GM21447 (cell line): Measurements from ENCODE around the gene LRRC59.
A peak's percentile ranks its signal among the peaks of the same experiment; 100 is the strongest.
"Not testable (repeated sequence)": the region's sequence is repeated elsewhere in the genome, so short reads cannot be mapped to it uniquely, and the experiment has no call there.

Experiments used
- ATAC-seq: cut with Tn5 transposase; IDR thresholded peaks from one replicate; pipeline ENCODE4 v1.9.1; 2021; ENCODE audit not compliant: unreplicated experiment

LRRC59 gene

DNA sequence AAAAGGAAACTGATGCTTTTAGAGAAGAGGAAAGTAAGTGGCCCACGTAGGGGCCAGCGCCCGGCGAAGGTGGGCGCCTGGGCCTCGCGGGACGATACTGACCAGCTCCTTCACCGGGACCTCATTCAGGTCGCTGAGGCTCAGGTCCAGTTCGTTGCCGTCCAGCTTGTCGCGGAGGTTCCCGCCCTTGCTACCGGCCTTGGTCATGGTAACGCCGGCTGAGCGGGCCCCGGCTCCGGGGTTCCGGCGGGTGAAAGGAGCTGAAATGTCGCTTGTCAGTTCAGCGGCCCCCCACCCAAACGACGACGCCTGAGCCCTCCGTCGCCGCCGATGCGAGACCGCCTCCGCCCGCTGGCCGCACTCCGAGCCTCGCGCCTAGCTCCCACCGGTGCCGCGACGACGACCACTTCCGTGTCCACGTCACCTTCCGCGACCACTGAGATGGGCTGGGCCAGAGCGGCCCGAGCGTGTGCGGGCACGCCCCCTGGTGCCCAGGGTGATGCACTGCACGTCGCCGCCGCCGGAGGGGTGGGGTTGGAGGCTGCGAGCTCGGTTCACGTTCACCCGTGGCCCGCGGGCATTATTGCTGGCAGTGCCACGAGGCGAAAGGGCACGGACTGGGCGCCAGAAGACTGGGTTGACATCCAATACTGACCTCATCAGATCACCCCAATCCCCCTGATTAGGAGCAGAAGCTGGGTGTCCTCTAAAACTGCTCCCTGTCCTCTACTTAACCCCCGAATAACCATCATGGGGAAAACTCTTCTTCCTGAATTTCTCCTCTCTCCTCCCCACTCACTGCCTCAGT is at the start of gene LRRC59:
Gene LRRC59, minus strand, starts transcription at position 413 of the 808 bp plus-strand sequence. Its CDS starts 206 bp downstream, at position 207.
- peak; percentile 96 for ATAC-seq

DNA sequence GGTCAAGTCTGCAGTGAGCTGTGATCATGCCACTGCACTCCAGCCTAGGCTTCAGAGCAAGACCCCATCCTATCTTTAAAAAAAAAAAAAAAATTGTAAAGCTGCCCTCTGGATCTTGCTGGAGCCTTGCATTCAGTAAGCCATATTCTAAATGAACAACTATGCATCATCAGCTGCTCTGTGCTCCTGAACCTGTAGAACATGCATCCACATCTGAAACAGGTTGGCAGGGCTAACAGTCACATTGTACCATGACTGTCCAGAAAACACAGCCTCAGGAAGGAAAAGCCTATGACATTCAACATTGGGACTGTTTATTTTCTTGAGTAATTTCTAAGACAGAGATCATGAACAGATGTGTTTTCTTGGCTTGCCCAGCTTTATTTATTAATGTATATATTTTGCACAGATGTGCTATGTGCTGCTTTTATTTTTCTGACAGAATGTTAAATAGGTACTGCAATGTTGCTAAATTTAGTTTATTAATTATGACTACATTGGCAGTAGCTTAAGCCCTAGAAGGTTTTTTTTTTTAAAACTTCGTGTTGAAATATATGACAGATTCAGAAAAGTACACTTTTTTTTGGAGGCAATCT is 48.5 kb upstream of the LRRC59 start:
- ATAC-seq, result no peak

DNA sequence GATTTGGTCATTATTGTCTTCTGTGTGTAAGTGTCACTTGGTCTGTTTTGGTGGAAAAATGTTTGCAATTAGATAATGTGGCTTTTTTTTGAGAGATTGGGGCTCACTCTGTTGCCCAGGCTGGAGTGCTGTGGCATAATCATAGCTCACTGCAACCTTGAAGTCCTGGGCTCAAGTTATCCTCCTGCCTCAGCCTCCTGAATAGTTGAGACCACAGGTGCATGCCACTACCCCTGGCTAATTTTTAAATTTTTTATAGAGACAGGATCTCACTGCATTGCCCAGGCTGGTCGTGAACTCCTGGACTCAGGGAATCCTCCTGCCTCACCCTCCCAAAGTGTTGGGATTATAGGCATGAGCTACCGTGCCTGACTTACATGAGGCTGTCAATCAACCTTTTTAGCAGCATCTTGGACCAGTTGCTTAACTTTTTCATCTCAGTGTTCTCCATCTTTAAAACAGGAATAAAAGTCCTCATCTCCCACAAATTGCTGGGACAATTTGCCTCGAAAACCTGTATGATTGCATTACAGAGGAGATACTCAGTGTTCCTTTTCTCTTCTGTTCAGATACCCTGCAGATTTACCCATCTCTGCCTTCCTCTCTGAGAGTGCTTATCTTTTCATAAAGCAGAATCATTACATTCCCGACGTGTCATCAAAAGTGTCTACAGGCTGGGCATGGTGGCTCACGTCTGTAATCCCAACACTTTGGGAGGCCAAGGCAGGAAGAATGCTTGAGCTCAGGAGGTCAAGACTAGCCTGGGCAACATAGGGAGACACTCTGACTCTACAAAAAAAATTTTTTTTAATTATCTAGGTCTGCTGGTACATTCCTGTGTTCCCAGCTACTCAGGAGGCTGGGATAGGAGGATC is 47.8 kb upstream of the LRRC59 start:
- no peak for ATAC-seq

DNA sequence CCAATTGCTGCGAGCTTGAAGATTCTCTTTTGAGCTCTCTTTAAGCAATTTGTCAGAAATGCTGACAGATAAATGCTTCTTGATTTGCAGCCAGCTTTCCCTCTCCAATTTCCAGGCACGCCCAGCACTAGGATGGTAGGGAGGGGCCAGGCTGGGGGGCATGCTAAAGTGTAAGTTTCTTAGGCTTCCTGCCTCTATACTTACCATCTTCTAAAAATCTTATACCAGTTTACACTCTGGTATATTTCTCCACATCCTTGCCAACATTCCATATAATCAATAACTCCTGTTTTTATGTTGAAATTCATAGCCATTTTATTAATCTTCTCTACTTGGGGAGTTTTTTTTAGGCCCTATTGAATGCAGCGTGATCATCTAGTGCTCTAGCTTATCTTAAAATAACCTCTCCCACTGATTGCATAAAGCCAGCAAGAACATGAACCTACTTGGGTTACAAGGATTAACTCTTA is 46.2 kb upstream of the LRRC59 start:
- ATAC-seq, result no peak

DNA sequence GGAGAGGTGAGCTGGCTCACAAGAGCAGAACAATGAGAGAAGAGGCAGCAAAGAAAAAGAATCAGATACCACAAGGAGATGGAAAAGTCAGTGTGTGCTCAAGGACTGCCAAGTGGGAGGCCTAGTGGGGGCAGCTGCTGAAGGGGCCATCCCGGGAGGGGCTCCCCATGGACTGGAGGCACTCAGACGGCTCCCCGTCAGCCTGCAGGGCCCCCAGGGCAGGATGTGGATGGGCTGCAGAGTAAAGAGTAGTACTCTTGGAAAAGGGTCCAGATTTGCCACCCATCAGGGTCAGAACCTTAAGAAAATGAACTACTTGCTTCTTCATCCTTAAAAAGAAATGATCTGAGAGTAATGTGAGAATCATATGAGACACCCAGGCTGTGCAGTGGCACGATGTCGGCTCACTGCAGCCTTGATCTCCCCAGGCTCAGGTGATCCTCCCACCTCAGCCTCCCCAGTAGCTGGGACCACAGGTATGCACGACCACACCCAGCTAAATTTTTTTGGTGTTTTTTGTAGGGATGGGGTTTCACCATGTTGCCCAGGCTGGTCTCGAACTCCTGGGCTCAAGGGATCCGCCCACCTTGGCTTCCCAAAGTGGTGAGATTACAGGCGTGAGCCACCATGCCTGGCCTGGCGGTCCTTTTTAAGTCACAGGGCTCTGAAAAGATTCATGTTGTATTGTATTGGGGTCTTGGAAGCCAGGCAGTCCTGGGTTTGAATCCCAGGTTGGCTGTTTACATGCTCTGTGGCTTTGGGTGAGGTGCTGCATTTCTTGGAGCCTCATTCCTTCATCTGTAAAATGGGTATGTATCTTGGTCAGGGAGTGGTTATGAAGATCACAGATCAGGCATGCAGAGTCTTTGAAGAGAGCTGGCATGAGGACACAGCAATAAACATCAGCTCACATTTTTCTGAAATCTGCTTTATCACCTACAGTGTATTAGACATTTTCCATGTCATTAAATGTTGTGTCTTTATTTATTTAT is 43.8 kb upstream of the LRRC59 start:
- no peak for ATAC-seq

DNA sequence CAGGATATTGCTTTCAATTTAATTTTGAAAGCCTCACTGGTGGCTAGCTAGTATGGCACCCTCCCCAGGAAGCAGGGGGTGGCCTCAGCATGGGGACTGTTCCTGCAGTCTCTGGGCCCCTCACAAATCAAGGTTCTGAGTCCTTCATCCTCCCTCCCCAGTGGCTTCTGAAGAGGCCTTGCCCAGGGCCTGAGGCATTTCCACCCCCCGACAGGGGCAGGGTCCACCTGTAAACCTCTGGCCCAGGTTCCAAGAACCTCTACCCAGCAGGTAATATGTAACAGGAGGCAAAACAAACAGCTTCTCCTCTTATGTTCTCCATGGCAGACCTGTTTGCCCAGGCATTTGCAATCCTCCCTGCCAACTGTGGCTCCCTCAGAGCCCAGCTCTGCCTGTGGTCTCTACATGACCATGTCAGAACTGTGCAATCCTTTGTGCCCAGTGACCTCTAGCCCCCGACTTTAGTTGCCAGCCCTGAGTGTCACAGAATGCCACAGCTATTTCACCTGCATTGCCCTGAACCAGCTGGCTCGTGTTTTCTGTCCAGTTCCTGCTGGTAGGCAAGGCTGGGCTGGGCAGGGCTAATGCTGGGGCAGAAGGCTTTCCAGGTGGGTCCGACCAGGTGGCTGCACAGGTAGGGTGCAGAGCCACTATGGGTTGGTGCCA is 43.0 kb upstream of the LRRC59 start:
- no peak for ATAC-seq

DNA sequence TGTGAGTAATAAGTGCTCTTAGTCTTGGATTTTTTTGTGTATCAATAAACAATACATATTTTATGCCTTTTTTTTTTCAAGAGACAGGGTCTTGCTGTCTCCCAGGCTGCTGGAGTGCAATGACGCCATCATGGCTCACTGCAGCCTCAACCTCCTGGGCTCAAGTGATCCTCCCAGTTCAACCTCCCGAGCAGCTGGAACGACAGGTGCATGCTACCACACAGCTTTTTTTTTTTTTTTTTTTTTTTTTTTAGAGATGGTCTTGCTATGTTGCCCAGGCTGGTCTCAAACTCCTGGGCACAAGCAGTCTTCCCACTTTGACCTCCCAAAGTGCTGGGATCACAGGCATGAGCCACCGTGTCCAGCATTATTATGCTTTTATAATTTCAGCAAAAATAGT is 41.7 kb upstream of the LRRC59 start:
- no peak for ATAC-seq

DNA sequence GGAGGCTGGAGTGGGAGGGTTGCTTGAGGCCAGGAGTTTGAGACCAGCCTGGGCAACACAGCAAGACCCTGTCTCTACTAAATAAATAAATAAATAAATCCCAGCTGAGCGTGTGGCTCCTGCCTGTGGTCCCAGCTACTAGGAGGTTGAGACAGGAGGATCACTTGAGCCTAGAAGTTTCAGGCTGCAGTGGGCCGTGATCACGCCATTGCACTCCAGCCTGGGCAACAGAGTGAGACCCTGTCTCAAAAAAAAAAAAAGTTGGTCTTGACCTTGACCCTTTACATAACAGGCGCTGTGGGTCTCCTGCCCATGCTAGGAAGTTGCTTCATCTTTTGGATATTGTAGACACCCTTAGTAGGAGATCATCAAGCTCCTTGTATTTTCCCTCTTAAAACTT is 40.1 kb upstream of the LRRC59 start:
- no peak for ATAC-seq

DNA sequence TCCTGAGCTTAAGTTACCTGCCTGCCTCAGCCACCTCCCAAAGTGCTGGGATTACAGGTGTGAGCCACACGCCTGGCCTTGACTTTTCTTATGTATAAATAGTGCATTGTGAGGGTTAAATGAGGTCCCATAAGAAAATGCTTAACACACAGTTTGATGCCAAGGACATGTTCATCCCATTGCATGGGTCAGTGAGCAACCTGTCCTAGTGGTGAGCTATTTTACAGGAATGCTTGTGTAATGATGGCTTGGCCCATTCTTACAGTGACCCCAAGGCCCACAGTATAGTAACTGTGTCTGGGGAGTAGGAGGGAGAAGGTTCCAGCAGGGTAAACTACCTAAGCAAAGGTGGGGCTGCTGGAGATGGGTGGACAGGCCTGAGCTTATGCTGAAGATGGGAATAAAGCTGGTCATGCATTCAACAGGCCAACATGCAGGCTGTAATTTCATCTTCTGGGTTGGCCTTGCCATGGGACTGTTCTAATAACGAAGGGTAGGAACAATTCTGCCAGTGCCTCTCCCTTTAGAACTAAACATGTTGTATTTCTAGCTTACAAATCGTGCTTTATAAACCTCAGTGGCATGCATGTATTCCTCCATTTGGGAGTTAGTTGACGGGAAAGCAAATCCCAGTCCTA is 34.9 kb upstream of the LRRC59 start:
- ATAC-seq, result no peak

DNA sequence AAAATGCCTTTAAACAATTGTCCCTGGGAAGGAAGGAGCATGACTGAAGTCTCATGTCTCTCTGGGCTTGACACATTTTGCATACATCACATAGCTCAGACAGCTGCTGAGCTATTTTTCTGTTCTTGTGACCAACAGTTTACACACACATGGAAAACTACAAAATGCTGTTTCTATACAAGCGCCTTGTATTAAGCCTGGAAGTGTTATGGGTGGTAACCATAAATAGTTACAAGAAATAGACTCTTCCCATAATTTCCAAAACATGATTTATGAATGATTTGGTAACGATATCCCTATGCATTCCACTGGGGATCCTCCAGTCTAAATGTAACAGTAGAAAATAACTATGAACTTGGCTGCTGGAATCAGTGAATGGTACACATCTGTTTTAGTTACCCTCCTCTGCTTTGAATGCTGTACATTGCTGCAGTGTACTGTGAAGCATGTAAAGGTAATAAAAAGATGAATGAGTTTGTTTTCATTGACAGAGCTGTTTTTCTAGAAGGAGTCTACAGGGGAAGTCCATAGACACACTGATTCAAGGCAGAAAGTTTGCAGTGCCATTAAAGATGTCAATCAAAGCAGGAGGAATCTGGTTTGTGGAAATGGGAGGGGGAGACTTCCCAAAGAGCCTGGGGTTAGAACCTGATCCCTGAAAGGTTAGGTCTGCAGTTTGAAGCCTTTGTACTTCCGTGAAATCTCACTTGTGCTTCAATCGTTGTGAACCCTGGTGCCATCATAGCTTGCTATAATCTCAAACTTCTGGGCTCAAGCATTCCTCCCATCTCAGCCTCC is 33.7 kb upstream of the LRRC59 start:
- ATAC-seq, result no peak

DNA sequence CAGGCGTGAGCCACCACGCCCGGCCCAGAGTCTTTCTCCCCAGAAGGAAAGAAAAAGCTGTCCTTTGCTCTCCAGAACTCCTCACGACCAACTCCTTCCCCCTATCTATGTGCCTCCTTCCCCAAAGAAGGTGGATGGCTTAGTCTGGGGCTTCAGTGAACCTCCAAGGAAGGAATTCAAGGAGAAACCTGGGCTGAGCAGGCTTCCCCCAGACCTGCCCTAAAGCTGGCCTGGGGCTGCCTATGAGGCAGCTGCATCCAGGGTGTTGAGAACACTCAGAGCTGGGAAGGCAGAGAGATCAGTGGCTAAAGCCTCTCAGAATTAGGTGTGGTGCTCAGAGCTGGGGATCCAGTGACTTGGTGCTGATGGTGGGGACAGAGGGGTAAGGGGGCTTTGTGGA is 32.5 kb upstream of the LRRC59 start:
- ATAC-seq, result no peak

DNA sequence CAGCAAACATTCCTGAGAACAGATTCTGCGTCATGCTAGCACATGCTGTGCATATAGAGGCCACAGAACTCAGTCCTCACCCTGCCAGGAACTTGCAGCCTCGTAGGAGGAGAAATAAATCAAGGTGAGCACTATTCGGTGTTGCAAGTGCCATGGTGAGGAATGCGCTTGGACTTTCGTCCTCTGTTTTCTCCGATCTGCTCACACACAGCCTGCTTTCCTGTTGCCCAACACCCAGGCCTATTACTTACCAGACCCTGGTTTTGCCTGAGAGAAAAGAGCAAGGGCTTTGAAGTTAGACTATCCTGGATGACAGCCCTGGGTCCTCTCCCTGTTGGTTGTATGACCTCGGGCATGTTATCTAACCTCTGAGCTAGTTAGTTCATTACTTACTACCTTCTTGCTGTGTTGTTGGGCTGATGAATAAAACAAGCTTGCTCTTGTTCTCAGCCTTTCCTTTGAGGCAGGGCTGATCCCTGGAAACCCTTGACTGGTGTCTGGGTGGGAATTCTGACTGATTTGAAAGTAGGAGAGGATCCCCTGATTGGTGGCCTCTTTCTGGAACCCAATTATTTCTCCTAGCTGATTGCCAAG is 31.6 kb upstream of the LRRC59 start:
- ATAC-seq, result no peak

DNA sequence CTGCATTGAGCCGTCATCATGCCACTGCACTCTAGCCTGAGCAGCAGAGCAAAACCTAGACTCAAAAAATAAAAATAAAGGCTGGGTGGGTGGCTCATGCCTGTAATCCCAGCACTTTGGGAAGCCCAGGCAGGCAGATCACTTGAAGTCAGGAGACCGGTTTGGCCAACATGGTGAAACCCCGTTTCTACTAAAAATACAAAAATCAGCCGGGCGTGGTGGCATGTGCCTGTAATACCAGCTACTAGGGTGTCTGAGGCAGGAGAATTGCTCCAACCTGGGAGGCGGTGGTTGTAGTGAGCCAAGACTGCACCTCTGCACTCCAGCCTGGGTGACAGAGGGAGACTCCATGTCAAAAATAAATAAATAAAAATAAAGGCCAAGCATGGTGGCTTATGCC is 30.8 kb upstream of the LRRC59 start:
- ATAC-seq, result not testable (repeated sequence)

DNA sequence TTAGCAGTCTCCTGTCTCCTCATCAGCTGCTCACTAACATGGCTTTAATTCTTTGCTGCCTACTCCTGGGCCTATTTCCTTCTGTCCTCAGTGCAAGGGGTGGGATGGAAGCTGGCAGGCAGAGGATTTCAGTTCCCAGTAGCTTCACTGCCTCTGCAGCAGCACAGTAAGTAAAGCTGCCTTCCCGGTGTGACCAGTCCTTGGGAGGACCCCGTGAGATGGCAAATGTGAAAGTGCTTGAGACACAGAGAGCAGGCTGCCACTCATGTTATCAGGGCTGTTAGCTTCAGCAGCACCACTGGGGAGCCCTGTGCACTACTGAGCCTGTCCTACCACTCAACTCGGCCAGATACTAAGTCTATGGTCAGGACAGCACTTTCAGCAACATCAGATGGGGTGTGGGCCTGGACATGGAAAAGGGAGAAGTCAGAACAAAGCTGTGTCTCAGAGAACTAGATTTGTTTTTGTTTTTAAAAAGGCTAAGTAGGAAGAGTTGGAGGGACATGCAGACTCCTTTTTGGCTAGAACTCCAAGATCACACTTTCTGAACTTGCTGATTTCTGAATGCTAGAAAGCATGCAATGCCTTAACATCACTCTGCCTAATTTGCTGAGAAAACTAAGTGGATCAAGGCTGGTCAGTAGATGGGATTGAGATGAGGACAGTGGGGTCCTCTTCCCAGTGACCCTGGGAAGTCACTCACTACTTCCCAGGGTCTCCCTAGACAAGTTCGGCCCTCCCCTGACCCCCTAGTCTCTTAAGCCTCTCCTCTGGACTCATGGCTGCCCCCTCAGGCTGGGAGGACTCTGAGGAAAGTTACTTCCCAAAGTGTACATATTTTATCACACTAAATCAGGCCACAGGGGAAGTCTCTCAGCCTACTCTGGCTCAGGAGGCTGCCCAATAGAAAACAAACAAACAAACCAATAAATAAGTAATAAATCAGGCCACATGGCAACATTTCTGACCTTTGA is 29.8 kb upstream of the LRRC59 start:
- peak; percentile 41 for ATAC-seq

DNA sequence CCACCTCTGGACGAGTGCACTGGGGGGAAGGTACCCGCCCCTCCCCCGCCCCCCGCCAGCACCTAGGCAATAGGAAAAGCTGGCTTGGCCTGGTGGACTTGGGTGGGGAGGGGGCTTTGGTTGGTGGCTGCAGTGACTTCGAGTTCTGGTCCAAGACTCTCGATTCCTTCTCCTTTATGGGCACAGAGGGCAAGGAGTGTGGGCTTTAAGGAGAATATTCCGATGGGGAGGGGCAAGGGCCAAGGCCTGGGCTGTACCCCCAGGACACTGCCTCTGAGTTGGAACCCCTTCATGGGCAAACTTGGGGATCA is 29.1 kb upstream of the LRRC59 start:
- no peak for ATAC-seq

DNA sequence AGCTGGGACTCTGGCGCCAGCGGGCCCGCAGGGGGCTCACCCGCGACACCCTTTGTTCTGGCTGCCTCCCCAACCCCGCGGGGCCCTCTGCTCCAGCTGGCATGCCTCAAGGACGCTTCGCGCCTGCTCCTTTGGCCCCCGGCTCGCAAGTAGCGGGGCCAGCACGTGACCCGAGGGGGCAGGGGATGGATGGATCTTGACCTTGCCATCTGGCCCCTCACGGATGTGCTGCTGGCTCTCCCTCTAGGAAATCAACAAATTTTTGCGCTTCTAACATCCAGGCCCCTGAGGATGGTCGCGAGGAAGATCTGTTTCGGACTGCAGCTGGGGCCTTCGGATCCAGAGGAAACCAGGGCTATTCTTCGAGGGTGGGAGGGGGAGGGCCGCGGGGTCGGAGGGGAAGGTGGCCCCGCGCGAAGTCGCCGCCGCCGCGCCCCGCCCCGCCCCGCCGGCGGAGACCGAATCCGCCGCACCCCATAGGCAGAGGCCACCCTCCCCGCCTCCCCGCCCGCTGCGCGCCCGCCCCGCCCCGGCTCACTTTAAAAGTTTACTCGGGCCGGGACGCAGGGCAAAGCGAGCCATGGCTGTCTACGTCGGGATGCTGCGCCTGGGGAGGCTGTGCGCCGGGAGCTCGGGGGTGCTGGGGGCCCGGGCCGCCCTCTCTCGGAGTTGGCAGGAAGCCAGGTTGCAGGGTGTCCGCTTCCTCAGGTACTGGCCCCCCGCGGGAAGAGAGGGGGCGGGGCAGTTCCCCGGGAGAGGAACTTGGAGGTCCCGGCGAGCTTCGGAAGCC is 28.6 kb upstream of the LRRC59 start, which contains the start of gene ACSF2:
Gene ACSF2, plus strand, starts transcription at position 537 of the 790 bp plus-strand sequence. Its CDS starts 44 bp downstream, at position 581.
- ATAC-seq, result peak; percentile 44
